HepG2 (cell line): ENCODE measurements around the gene ZFAND4.

Experiments used
- NR3C1 ChIP-seq: sonication (generic); formaldehyde crosslinking; IDR thresholded peaks from 2 replicates; pipeline ENCODE4 v1.4.0; 2020; ENCODE audit warnings: missing genetic modification reagents
- TOPORS ChIP-seq: sonication (generic); formaldehyde crosslinking; IDR thresholded peaks from 2 replicates; pipeline ENCODE4 v1.8.0; 2023; ENCODE audit warnings: mild to moderate bottlenecking, missing genetic modification reagents

GRCh38 chr10:45585131-45585530 lies 87.4 kb downstream of the ZFAND4 start:
- TF ChIP-seq TOPORS (no peak), NR3C1 (no peak)
